AG09309 (cell line): ENCODE measurements around the gene DCP2.

Experiments used
- DNase-seq: peaks from one replicate; pipeline ENCODE4 v3.0.0-alpha.2; 2010; ENCODE audit warnings: low read depth
- H3K4me3 ChIP-seq: 2 replicates; pipeline ENCODE4 v1.5.1; 2011; ENCODE audit warnings: mild to moderate bottlenecking, low read depth, low read length, moderate library complexity; ENCODE audit not compliant: control insufficient read depth
- CTCF ChIP-seq: IDR thresholded peaks from 2 replicates; pipeline ENCODE4 v1.5.1; 2011; ENCODE audit warnings: mild to moderate bottlenecking, low read depth, low read length, inconsistent platforms; ENCODE audit not compliant: insufficient read depth, control insufficient read depth; ENCODE audit errors: missing control alignments

DCP2 gene

GRCh38 chr5:113027015-113027414 is 50.4 kb downstream of the DCP2 start:
- no peak for TF ChIP-seq CTCF
- no peak for DNase-seq
- no peak overlapping the region for H3K4me3 ChIP-seq

- DNase-seq, result no peak
- TF ChIP-seq CTCF, result no peak
- no peak overlapping the region for H3K4me3 ChIP-seq
These were observed 50.8 kb downstream of the DCP2 start for GRCh38 chr5:113027431-113027830.

GRCh38 chr5:113029614-113030013 is 53.0 kb downstream of the DCP2 start:
- no peak for TF ChIP-seq CTCF
- no peak for DNase-seq
- no peak overlapping the region for H3K4me3 ChIP-seq

GRCh38 chr5:113031104-113031503 is 54.5 kb downstream of the DCP2 start:
- no peak overlapping the region for H3K4me3 ChIP-seq
- DNase-seq, result no peak
- TF ChIP-seq CTCF, result no peak

GRCh38 chr5:113031557-113031956 is 55.0 kb downstream of the DCP2 start:
- DNase-seq, result no peak
- no peak for TF ChIP-seq CTCF
- no peak overlapping the region for H3K4me3 ChIP-seq

GRCh38 chr5:113034182-113034773 is 57.7 kb downstream of the DCP2 start:
- no peak for TF ChIP-seq CTCF
- peak; percentile 71 for DNase-seq
- H3K4me3 ChIP-seq, result no peak overlapping the region

- DNase-seq, result no peak
- H3K4me3 ChIP-seq, result no peak overlapping the region
- no peak for TF ChIP-seq CTCF
These were observed 58.5 kb downstream of the DCP2 start for GRCh38 chr5:113035096-113035495.
